GM21717 (cell line): ENCODE data around the gene LAMC1.

Experiments used
- ATAC-seq: cut with Tn5 transposase; IDR thresholded peaks from one replicate; pipeline ENCODE4 v1.9.1; 2021; ENCODE audit warnings: mild to moderate bottlenecking, moderate library complexity; ENCODE audit not compliant: unreplicated experiment

LAMC1 gene

GRCh38 chr1:183075861-183076260 lies 52.6 kb downstream of the LAMC1 start:
- ATAC-seq = no peak

- no peak for ATAC-seq
Observed at GRCh38 chr1:183077097-183077496, 53.9 kb downstream of the LAMC1 start.

GRCh38 chr1:183079712-183080388 lies 56.6 kb downstream of the LAMC1 start:
- no peak for ATAC-seq

- ATAC-seq = no peak
Observed at GRCh38 chr1:183080406-183080805, 57.2 kb downstream of the LAMC1 start.

- ATAC-seq = no peak
Observed at GRCh38 chr1:183081402-183082120, 58.3 kb downstream of the LAMC1 start.

- ATAC-seq = no peak
Observed at GRCh38 chr1:183082650-183083049, 59.4 kb downstream of the LAMC1 start.

GRCh38 chr1:183087001-183087400 lies 63.8 kb downstream of the LAMC1 start:
- ATAC-seq = no peak

GRCh38 chr1:183089025-183089639 lies 65.9 kb downstream of the LAMC1 start:
- no peak for ATAC-seq

GRCh38 chr1:183090391-183091006 lies 67.3 kb downstream of the LAMC1 start:
- no peak for ATAC-seq

- no peak for ATAC-seq
Observed at GRCh38 chr1:183091181-183091580, 68.0 kb downstream of the LAMC1 start.

GRCh38 chr1:183092350-183092749 lies 69.1 kb downstream of the LAMC1 start:
- ATAC-seq = no peak

GRCh38 chr1:183093066-183093668 lies 69.9 kb downstream of the LAMC1 start:
- no peak for ATAC-seq

GRCh38 chr1:183093786-183094298 lies 70.6 kb downstream of the LAMC1 start:
- no peak for ATAC-seq

GRCh38 chr1:183094351-183094750 lies 71.1 kb downstream of the LAMC1 start:
- no peak for ATAC-seq

- no peak for ATAC-seq
Observed at GRCh38 chr1:183096351-183096750, 73.1 kb downstream of the LAMC1 start.

- ATAC-seq = no peak
Observed at GRCh38 chr1:183096894-183097293, 73.7 kb downstream of the LAMC1 start.

GRCh38 chr1:183097438-183098051 lies 74.3 kb downstream of the LAMC1 start:
- no peak for ATAC-seq

- ATAC-seq = no peak
Observed at GRCh38 chr1:183098317-183098716, 75.1 kb downstream of the LAMC1 start.

GRCh38 chr1:183100361-183100974 lies 77.2 kb downstream of the LAMC1 start:
- no peak for ATAC-seq

- ATAC-seq = no peak
Observed at GRCh38 chr1:183101081-183101480, 77.9 kb downstream of the LAMC1 start.
